Chondrocyte (in vitro differentiated cells): Measurements from ENCODE around the gene GATA6. TPM values are rescaled to one million over a fixed set of nuclear protein-coding genes. Genes with fewer than 3 reads are reported as not detected.

Source experiments
- DNase-seq: peaks from one replicate; pipeline ENCODE4 v3.0.0; 2021; ENCODE audit warnings: mixed read lengths, low spot score
- H3K27ac Mint-ChIP-seq: one replicate; pipeline ENCODE4 v1.8.0; 2021; ENCODE audit warnings: mild to moderate bottlenecking, moderate library complexity, mixed read lengths; ENCODE audit not compliant: unreplicated experiment
- H3K27me3 Mint-ChIP-seq: 2 replicates; pipeline ENCODE4 v1.8.0; 2021; ENCODE audit warnings: low read depth, mixed read lengths
- H3K36me3 Mint-ChIP-seq: 2 replicates; pipeline ENCODE4 v1.8.0; 2021; ENCODE audit warnings: low read depth, mixed read lengths
- H3K4me1 Mint-ChIP-seq: 2 replicates; pipeline ENCODE4 v1.8.0; 2021; ENCODE audit warnings: low read depth, mild to moderate bottlenecking, mixed read lengths
- H3K4me3 Mint-ChIP-seq: one replicate; pipeline ENCODE4 v1.8.0; 2021; ENCODE audit warnings: mild to moderate bottlenecking, moderate library complexity, mixed read lengths; ENCODE audit not compliant: unreplicated experiment
- H3K9me3 Mint-ChIP-seq: 2 replicates; pipeline ENCODE4 v1.8.0; 2021; ENCODE audit warnings: low read depth, mixed read lengths
- total RNA-seq: library from RNA; stranded (reverse); gene quantifications from 3 replicates; pipeline ENCODE4 v1.2.1, GENCODE V29; 2021
- TF ChIP-seq, protein P1 (sequence below): fragments of 200-600 bp; sonication (generic); IDR thresholded peaks from 2 replicates; pipeline ENCODE4 v1.5.0; 2021; ENCODE audit warnings: antibody characterized with exemption, mild to moderate bottlenecking, moderate library complexity

Gene GATA6
- total RNA-seq, 1 donor from 2014 or later: 13.1 TPM

DNA sequence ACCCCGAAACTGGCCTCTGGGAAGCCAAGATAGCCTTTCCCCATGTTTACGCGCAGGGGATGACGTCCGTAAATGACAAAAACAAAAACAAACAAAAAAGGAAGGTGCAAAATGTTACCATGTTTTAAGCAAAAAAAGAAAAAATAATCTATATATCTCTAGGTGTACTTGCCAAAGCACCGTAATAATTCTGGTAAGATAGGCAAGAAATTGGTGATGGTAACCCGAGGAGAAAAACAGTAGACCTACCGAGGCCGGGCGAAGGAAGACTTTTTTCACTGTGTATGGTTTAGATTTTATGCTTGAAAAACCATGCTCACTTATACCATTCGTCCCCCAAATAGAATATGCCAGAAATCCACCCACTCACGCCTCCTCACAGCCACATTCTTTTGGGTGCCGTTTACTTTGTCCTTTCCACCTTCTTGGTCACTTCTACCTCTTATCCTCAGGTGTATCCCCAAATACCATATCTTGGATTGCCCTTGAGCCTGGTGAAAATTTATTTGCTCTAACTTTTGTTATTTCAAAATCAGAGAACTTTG, 8.0 kb downstream of the GATA6 start:
- Mint-ChIP-seq H3K4me1 (peaks cover 35% of the 10 kb centered on the region), H3K27me3 (peaks cover 28% of the 10 kb centered on the region), H3K27ac (no peak overlapping the region), H3K9me3 (no peaks in the 10 kb centered on the region), H3K36me3 (peaks cover 21% of the 10 kb centered on the region), H3K4me3 (no peak overlapping the region)
- TF ChIP-seq, protein P1, sequence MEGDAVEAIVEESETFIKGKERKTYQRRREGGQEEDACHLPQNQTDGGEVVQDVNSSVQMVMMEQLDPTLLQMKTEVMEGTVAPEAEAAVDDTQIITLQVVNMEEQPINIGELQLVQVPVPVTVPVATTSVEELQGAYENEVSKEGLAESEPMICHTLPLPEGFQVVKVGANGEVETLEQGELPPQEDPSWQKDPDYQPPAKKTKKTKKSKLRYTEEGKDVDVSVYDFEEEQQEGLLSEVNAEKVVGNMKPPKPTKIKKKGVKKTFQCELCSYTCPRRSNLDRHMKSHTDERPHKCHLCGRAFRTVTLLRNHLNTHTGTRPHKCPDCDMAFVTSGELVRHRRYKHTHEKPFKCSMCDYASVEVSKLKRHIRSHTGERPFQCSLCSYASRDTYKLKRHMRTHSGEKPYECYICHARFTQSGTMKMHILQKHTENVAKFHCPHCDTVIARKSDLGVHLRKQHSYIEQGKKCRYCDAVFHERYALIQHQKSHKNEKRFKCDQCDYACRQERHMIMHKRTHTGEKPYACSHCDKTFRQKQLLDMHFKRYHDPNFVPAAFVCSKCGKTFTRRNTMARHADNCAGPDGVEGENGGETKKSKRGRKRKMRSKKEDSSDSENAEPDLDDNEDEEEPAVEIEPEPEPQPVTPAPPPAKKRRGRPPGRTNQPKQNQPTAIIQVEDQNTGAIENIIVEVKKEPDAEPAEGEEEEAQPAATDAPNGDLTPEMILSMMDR: no peak
- DNase-seq: no peak

DNA sequence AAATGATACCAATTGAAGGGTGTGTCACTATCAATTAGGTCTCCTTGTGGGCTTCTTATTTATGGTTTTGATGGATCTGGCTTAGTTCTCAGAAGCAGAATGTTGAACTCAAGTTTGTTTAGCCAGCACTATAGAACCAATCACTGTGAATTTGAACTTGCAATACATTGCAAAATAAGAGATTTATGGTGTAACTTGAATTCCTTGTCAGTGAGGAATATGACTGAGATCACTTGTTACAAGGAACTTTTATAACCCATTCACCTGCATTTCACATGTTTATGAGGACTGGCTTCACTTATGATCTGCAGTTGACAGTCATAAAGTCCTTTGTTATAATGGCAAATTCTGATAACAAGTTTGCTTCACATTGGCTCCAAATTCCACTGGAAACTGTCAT, 9.8 kb downstream of the GATA6 start:
- Mint-ChIP-seq H3K4me3 (no peak overlapping the region), H3K27me3 (peaks cover 18% of the 10 kb centered on the region), H3K9me3 (no peaks in the 10 kb centered on the region), H3K36me3 (peaks cover 20% of the 10 kb centered on the region), H3K4me1 (peaks cover 20% of the 10 kb centered on the region), H3K27ac (no peak overlapping the region)
- DNase-seq: no peak
- TF ChIP-seq, protein P1: no peak

DNA sequence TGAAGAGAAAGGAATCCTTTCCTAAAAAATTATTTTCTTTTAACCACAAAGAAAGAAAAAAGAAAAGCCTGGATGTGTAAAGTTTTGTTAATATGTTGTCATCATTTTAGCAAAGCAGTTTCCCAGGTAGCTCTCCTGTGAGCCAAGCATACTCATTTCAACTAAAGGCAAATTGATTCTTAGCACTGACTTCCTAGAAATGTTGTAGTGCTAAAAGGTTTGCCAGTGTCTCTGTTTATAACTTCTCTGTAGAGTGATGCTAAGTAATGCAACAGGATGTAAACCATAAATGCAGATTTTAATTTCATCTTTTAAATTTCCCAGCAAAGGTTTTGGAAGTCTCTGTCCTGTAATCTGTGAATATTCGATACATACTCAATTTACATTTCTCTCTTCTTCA, 10.2 kb downstream of the GATA6 start:
- no peak overlapping the region for H3K4me3 Mint-ChIP-seq
- TF ChIP-seq, protein P1: no peak
- H3K9me3 Mint-ChIP-seq: no peaks in the 10 kb centered on the region
- H3K27ac Mint-ChIP-seq: no peak overlapping the region
- peaks cover 15% of the 10 kb centered on the region for H3K4me1 Mint-ChIP-seq
- DNase-seq: no peak
- H3K36me3 Mint-ChIP-seq: peaks cover 20% of the 10 kb centered on the region
- H3K27me3 Mint-ChIP-seq: peaks cover 16% of the 10 kb centered on the region

DNA sequence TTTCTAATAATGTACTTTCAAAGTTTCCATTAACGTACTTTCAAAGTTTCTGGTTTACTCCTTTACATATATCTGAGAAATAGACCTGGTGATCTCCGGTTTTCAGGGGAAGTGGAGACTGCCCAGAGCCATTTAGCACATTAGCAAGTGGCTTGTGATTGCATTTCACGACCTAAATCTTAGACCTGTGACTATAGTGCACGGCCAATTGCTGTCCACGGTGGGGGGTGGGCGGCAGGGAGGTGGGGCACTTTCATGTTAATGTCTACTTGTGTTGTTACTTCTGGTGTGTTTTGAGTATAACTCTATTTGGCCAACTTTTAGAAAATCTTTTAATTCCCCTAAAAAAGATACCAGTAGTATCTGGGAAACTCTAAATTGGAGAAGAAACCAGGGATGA, 11.3 kb downstream of the GATA6 start:
- Mint-ChIP-seq H3K27ac (no peak overlapping the region), H3K27me3 (peaks cover 9% of the 10 kb centered on the region), H3K4me3 (no peak overlapping the region), H3K9me3 (no peaks in the 10 kb centered on the region), H3K4me1 (peaks cover 5% of the 10 kb centered on the region), H3K36me3 (peaks cover 14% of the 10 kb centered on the region)
- DNase-seq: no peak
- TF ChIP-seq, protein P1: no peak

DNA sequence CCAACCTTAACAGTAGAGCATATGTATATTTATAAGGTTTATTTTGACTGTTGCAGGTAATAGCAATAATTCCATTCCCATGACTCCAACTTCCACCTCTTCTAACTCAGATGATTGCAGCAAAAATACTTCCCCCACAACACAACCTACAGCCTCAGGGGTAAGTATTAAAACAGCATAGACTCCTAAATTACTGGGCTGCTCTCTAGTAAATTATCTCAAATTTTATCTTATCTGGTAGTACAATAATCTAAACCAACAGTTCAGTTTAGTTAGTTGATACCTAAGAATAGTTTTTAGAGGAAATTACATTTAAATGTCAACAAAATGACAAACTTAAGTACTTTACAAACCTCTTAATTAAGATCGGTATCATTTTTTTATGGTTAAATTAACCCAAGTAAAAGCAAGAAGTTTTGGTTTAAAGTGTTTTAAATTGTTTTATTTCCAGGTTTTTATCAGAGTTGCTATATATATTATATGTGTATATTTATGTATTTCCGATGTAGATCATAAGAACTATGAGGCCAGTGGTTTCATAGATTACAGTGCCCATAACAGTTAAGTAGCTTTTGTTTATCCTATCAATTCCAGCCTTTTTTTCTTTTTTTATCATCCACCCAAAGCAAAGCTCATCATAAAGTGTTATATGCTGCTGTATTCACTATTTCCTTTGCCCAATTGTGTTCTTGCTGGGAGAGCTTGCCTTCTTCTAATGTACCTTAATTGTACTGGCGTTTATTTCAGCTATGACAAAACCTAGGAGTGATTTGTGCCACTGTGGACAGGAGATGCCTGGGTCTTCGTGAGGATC, 13.7 kb downstream of the GATA6 start:
- Mint-ChIP-seq H3K27ac (no peak overlapping the region), H3K4me1 (no peaks in the 10 kb centered on the region), H3K4me3 (no peak overlapping the region), H3K27me3 (no peaks in the 10 kb centered on the region), H3K36me3 (peaks cover 10% of the 10 kb centered on the region), H3K9me3 (no peaks in the 10 kb centered on the region)
- no peak for DNase-seq
- TF ChIP-seq, protein P1: no peak
